Esophagus squamous epithelium (tissue), 5 donors: Measurements from ENCODE around the gene JAZF1. TPM values are rescaled to one million over a fixed set of nuclear protein-coding genes. Genes with fewer than 3 reads are reported as not detected.

Source experiments
- DNase-seq: peaks from one replicate; lab custom pipeline; 2025; lab: John Stamatoyannopoulos, UW
- H3K27ac ChIP-seq, 4 donors: fragments of 200-600 bp; sonication (generic); one replicate each; pipeline ENCODE4 v1.5.1; 2016 to 2019; ENCODE audit warnings: mild to moderate bottlenecking in 1 of 4
- H3K27me3 ChIP-seq, 4 donors: fragments of 200-600 bp; sonication (generic); 1 replicate in 3 of 4; 2 replicates in 1 of 4; pipeline versions ENCODE4 v1.5.1 to v1.6.0; 2017 to 2021; ENCODE audit warnings: antibody characterized with exemption in 1 of 4
- H3K36me3 ChIP-seq, 3 donors: fragments of 200-600 bp; sonication (generic); one replicate each; pipeline ENCODE4 v1.5.1; 2016 to 2019
- H3K4me1 ChIP-seq, 3 donors: fragments of 200-600 bp; sonication (generic); one replicate each; pipeline ENCODE4 v1.5.1; 2017 to 2019
- H3K4me3 ChIP-seq, 4 donors: fragments of 200-600 bp; sonication (generic); 1 replicate in 3 of 4; 2 replicates in 1 of 4; pipeline ENCODE4 v1.5.1; 2016 to 2019; ENCODE audit warnings: mild to moderate bottlenecking in 2 of 4, moderate library complexity in 1 of 4
- H3K9me3 ChIP-seq, 3 donors: fragments of 200-600 bp; sonication (generic); one replicate each; pipeline ENCODE4 v1.5.1; 2016 to 2019
- POLR2A ChIP-seq, 4 donors: fragments of 450-650 bp; IDR thresholded peaks; one replicate each; pipeline ENCODE4 v1.6.1; 2017; ENCODE audit warnings: antibody characterized with exemption in 4 of 4, mild to moderate bottlenecking in 4 of 4, moderate library complexity in 3 of 4
- WGBS, 2 donors: methylation state at CpG; one replicate each; pipeline ENCODE4 v1.1.5; 2018; 5-methylcytosine and 5-hydroxymethylcytosine counted together
- intact Hi-C: fragments of 100-400 bp; cut with DNase I; formaldehyde crosslinking; loops from one replicate; pipeline ENCODE4 v1.15.0; 2022
- total RNA-seq, 4 donors: library from RNA; depleted of rRNA; stranded (reverse); fragments of >200 nt; gene quantifications; one replicate each; pipeline ENCODE4 v1.1.0, GENCODE V29; 2016
- TF ChIP-seq, protein P1 (sequence below), 6 experiments: fragments of 450-650 bp in 4 of 6; fragments of 200-600 bp in 2 of 6; sonication (generic) in 2 of 6; IDR thresholded peaks; one replicate each; pipeline ENCODE4 v1.5.1; 2016 to 2019; ENCODE audit warnings: antibody characterized with exemption in 6 of 6, mild to moderate bottlenecking in 4 of 6, moderate library complexity in 4 of 6
- donor health status: DM: yes; HTN: yes; CAD: no.

JAZF1 gene
- total RNA-seq, 4 donors from 2014 or later, result 1.3 to 8.6 (median 2.0) TPM

DNA sequence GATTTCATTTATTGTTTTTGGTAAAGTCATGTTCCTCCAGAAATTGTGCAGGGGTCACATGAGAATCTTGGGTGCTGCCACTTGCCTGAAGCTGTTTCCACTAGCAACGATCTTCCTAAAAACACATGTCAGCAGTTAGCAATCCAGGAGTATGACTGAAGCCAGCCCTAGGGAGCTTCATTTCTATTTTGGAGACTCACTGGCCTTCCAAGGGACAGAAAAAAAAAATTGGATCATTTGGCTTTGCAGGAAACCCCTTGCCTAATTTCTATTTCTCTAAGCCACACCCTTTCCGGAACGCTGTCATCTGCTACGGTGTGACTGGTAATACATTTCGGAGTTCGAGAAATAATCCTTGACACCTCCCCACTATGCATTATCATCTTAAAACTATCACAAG lies 236.0 kb downstream of the JAZF1 start:
- TF ChIP-seq, protein P1, sequence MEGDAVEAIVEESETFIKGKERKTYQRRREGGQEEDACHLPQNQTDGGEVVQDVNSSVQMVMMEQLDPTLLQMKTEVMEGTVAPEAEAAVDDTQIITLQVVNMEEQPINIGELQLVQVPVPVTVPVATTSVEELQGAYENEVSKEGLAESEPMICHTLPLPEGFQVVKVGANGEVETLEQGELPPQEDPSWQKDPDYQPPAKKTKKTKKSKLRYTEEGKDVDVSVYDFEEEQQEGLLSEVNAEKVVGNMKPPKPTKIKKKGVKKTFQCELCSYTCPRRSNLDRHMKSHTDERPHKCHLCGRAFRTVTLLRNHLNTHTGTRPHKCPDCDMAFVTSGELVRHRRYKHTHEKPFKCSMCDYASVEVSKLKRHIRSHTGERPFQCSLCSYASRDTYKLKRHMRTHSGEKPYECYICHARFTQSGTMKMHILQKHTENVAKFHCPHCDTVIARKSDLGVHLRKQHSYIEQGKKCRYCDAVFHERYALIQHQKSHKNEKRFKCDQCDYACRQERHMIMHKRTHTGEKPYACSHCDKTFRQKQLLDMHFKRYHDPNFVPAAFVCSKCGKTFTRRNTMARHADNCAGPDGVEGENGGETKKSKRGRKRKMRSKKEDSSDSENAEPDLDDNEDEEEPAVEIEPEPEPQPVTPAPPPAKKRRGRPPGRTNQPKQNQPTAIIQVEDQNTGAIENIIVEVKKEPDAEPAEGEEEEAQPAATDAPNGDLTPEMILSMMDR (IDR thresholded peaks at IDR 0.05), result no peak
- TF ChIP-seq POLR2A (IDR thresholded peaks at IDR 0.05), result no peak
- H3K4me1 ChIP-seq, result no peaks in the 10 kb centered on the region
- H3K27me3 ChIP-seq, result no peaks in the 10 kb centered on the region
- H3K36me3 ChIP-seq, result no peaks in the 10 kb centered on the region
- no peak overlapping the region for H3K27ac ChIP-seq
- H3K9me3 ChIP-seq, result no peaks in the 10 kb centered on the region
- WGBS, 2 donors, result 83 to 87% methylated on average over 6 of the region's 6 CpGs
- H3K4me3 ChIP-seq, result no peak overlapping the region
- DNase-seq, result no peak
- intact Hi-C loops, result no loop called here

DNA sequence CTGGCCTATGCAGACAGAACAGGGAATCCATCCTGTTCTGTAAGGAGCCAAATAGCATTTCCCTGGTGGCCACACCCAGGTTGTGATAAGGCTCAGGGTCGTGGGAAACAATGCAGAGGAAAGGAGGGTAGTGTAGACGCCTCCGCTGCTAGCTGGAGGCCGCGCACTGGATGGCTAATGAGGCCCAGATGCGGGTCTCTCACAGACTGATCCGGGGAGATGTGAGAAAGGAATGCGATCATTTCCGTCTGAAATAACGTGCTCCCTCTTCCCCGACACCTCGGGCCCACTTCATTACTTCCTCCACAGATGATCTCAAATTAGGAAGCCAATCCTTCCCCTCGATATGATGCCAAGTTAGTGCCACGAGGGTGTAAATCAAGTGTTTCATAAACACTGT lies 237.4 kb downstream of the JAZF1 start:
- 81 to 86% methylated on average over 10 to 14 of the region's 14 CpGs for WGBS, 2 donors
- Histone ChIP-seq H3K36me3 (no peaks in the 10 kb centered on the region), H3K4me1 (no peaks in the 10 kb centered on the region), H3K9me3 (no peaks in the 10 kb centered on the region), H3K27me3 (no peaks in the 10 kb centered on the region), H3K4me3 (no peak overlapping the region), H3K27ac (no peak overlapping the region)
- intact Hi-C loops, result no loop called here
- no peak for DNase-seq
- TF ChIP-seq, protein P1 (IDR thresholded peaks at IDR 0.05), result no peak
- no peak for TF ChIP-seq POLR2A (IDR thresholded peaks at IDR 0.05)

DNA sequence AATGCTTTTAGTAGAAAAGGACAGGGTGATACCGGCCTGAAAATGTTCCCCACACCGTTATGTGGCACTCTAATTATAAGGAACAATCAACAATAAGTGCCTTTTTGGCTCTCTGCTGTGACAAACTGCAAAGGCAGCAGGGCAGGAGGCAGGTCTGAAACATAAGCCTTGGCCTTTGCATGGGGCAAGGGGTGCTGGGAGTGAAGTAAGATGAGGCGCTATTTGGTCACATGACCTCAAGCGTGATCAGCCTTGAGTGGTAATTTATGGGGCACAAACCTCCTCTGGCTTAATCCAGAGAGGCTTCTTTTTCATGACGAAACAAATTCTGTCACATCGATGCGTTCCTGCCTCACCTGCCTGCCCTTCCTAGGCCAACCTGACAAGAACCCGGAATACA lies 237.9 kb downstream of the JAZF1 start:
- intact Hi-C loops, result no loop called here
- no peak overlapping the region for H3K4me3 ChIP-seq
- no peak for TF ChIP-seq POLR2A (IDR thresholded peaks at IDR 0.05)
- TF ChIP-seq, protein P1 (IDR thresholded peaks at IDR 0.05), result no peak
- no peaks in the 10 kb centered on the region for H3K4me1 ChIP-seq
- H3K27me3 ChIP-seq, result no peaks in the 10 kb centered on the region
- no peak for DNase-seq
- H3K27ac ChIP-seq, result no peak overlapping the region
- no peaks in the 10 kb centered on the region for H3K9me3 ChIP-seq
- 91 to 100% methylated on average over 2 to 8 of the region's 8 CpGs for WGBS, 2 donors
- no peaks in the 10 kb centered on the region for H3K36me3 ChIP-seq

- Histone ChIP-seq H3K27me3 (no peaks in the 10 kb centered on the region), H3K9me3 (no peaks in the 10 kb centered on the region), H3K27ac (no peak overlapping the region), H3K4me1 (no peaks in the 10 kb centered on the region), H3K4me3 (no peak overlapping the region), H3K36me3 (no peaks in the 10 kb centered on the region)
- intact Hi-C loops, result no loop called here
- 50 to 73% methylated on average over 2 of the region's 2 CpGs for WGBS, 2 donors
- DNase-seq, result no peak
- no peak for TF ChIP-seq POLR2A (IDR thresholded peaks at IDR 0.05)
- TF ChIP-seq, protein P1 (IDR thresholded peaks at IDR 0.05), result no peak
These were observed 239.1 kb downstream of the JAZF1 start for GRCh38 chr7:27941522-27941921.

GRCh38 chr7:27940341-27940740 lies 240.3 kb downstream of the JAZF1 start:
- intact Hi-C loops, result no loop called here
- H3K36me3 ChIP-seq, result no peaks in the 10 kb centered on the region
- no peaks in the 10 kb centered on the region for H3K9me3 ChIP-seq
- TF ChIP-seq POLR2A (IDR thresholded peaks at IDR 0.05), result no peak
- TF ChIP-seq, protein P1 (IDR thresholded peaks at IDR 0.05), result no peak
- DNase-seq, result no peak
- no peak overlapping the region for H3K27ac ChIP-seq
- no peaks in the 10 kb centered on the region for H3K27me3 ChIP-seq
- no peaks in the 10 kb centered on the region for H3K4me1 ChIP-seq
- WGBS, 2 donors, result 72 to 81% methylated on average over 6 to 8 of the region's 9 CpGs
- H3K4me3 ChIP-seq, result no peak overlapping the region
